HEK293 (cell line): ENCODE data around the gene MGAT5B.
A peak's percentile ranks its signal among the peaks of the same experiment; 100 is the strongest.

Experiments used
- CTCF ChIA-PET: fragments of 350-600 bp; formaldehyde crosslinking; extraction: SDS; loops from one replicate; lab custom pipeline; 2021; ENCODE audit warnings: antibody characterized with exemption; lab: Yijun Ruan, JAX
- POLR2A ChIA-PET: fragments of 300-600 bp; formaldehyde crosslinking; extraction: SDS; loops from one replicate; lab custom pipeline; 2020; ENCODE audit warnings: antibody characterized with exemption, inconsistent platforms; lab: Yijun Ruan, JAX
- H3K27ac ChIP-seq: fragments of 200-500 bp; sonication (Bioruptor generic); 2 replicates; pipeline ENCODE4 v1.5.1; 2014; ENCODE audit warnings: low read depth, low read length, control low read depth, inconsistent platforms; ENCODE audit errors: extremely low read depth
- H3K36me3 ChIP-seq, 2 experiments: fragments of 200-500 bp in 1 of 2; sonication (Bioruptor generic) in 1 of 2; 1 replicate in 1 of 2; 2 replicates in 1 of 2; pipeline ENCODE4 v1.5.1; 2014 to 2017; ENCODE audit warnings: inconsistent platforms in 2 of 2, low read length in 2 of 2; ENCODE audit not compliant: control insufficient read depth in 2 of 2, insufficient read depth in 1 of 2
- H3K4me1 ChIP-seq: fragments of 200-500 bp; sonication (Bioruptor generic); 2 replicates; pipeline ENCODE4 v1.5.1; 2014; ENCODE audit warnings: mild to moderate bottlenecking, low read length, inconsistent platforms; ENCODE audit not compliant: control insufficient read depth, insufficient read depth
- H3K4me3 ChIP-seq: 2 replicates; pipeline ENCODE4 v1.5.1; 2011; ENCODE audit warnings: low read depth, mild to moderate bottlenecking, control low read depth, low read length, moderate library complexity
- H3K9me3 ChIP-seq: fragments of 200-500 bp; sonication (Bioruptor generic); 2 replicates; pipeline ENCODE4 v1.5.1; 2014; ENCODE audit warnings: low read depth, low read length, inconsistent platforms; ENCODE audit not compliant: control insufficient read depth, insufficient read depth
- GLI4 ChIP-seq: fragments of 450-650 bp; formaldehyde crosslinking; IDR thresholded peaks from 2 replicates; pipeline ENCODE4 v1.5.1; 2016; ENCODE audit warnings: missing biosample characterization, missing genetic modification characterization
- MYNN ChIP-seq: fragments of 450-650 bp; formaldehyde crosslinking; IDR thresholded peaks from 2 replicates; pipeline ENCODE4 v1.5.1; 2016; ENCODE audit warnings: missing biosample characterization, missing genetic modification characterization, borderline replicate concordance
- PBX3 ChIP-seq: sonication (generic); formaldehyde crosslinking; IDR thresholded peaks from 2 replicates; pipeline ENCODE4 v1.8.1; 2022; ENCODE audit warnings: mild to moderate bottlenecking, moderate library complexity, missing genetic modification reagents
- REST ChIP-seq: fragments of 450-650 bp; formaldehyde crosslinking; IDR thresholded peaks from 2 replicates; pipeline ENCODE4 v1.5.1; 2016; ENCODE audit warnings: missing biosample characterization, missing genetic modification characterization
- TCF7L2 ChIP-seq: IDR thresholded peaks from 2 replicates; pipeline ENCODE4 v1.6.1; 2011; ENCODE audit warnings: low read depth, mild to moderate bottlenecking, inconsistent platforms, low read length, moderate library complexity, borderline replicate concordance
- ZNF148 ChIP-seq: fragments of 450-650 bp; formaldehyde crosslinking; IDR thresholded peaks from 2 replicates; pipeline ENCODE4 v1.5.0; 2017; ENCODE audit warnings: missing biosample characterization, missing genetic modification characterization, borderline replicate concordance
- ZNF184 ChIP-seq: fragments of 450-650 bp; IDR thresholded peaks from 2 replicates; pipeline ENCODE4 v1.5.1; 2018; ENCODE audit warnings: missing biosample characterization, mild to moderate bottlenecking, missing genetic modification characterization
- ZNF221 ChIP-seq: fragments of 450-650 bp; formaldehyde crosslinking; IDR thresholded peaks from 2 replicates; pipeline ENCODE4 v1.5.1; 2017; ENCODE audit warnings: missing biosample characterization, missing genetic modification characterization, borderline replicate concordance
- ZNF248 ChIP-seq: fragments of 450-650 bp; formaldehyde crosslinking; IDR thresholded peaks from 2 replicates; pipeline ENCODE4 v1.5.1; 2017; ENCODE audit warnings: missing biosample characterization, missing genetic modification characterization
- ZNF274 ChIP-seq, 2 experiments: fragments of 200-500 bp in 1 of 2; fragments of 450-650 bp in 1 of 2; sonication (Bioruptor generic) in 1 of 2; formaldehyde crosslinking in 1 of 2; IDR thresholded peaks; 2 replicates each; pipeline versions ENCODE4 v1.5.1 to v1.6.1; 2014 to 2016; ENCODE audit warnings: borderline replicate concordance in 1 of 2, inconsistent platforms in 1 of 2, low read length in 1 of 2, missing biosample characterization in 1 of 2, missing genetic modification characterization in 1 of 2
- ZNF362 ChIP-seq: fragments of 450-650 bp; formaldehyde crosslinking; IDR thresholded peaks from 2 replicates; pipeline ENCODE4 v1.5.1; 2016; ENCODE audit warnings: missing biosample characterization, missing genetic modification characterization
- ZNF488 ChIP-seq: fragments of 450-650 bp; formaldehyde crosslinking; IDR thresholded peaks from 2 replicates; pipeline ENCODE4 v1.5.1; 2016; ENCODE audit warnings: missing biosample characterization, missing genetic modification characterization
- ZNF596 ChIP-seq: fragments of 450-650 bp; IDR thresholded peaks from 2 replicates; pipeline ENCODE4 v1.5.0; 2018; ENCODE audit warnings: missing biosample characterization, mild to moderate bottlenecking, missing genetic modification characterization, moderate library complexity
- ZNF707 ChIP-seq: fragments of 450-650 bp; formaldehyde crosslinking; IDR thresholded peaks from 2 replicates; pipeline ENCODE4 v1.5.1; 2016; ENCODE audit warnings: missing biosample characterization, missing genetic modification characterization
- ZNF747 ChIP-seq: fragments of 450-650 bp; formaldehyde crosslinking; IDR thresholded peaks from 2 replicates; pipeline ENCODE4 v1.5.1; 2016; ENCODE audit warnings: missing biosample characterization, missing genetic modification characterization
- ZNF830 ChIP-seq: fragments of 450-650 bp; IDR thresholded peaks from 2 replicates; pipeline ENCODE4 v1.5.0; 2018; ENCODE audit warnings: missing biosample characterization, missing genetic modification characterization, low read depth, mild to moderate bottlenecking, moderate library complexity
- ZNF843 ChIP-seq: fragments of 450-650 bp; formaldehyde crosslinking; IDR thresholded peaks from 2 replicates; pipeline ENCODE4 v1.5.1; 2016; ENCODE audit warnings: missing biosample characterization, missing genetic modification characterization
- TF ChIP-seq, protein P1 (sequence below): fragments of 450-650 bp; formaldehyde crosslinking; optimal IDR thresholded peaks from 2 replicates; pipeline ENCODE3; 2016; ENCODE audit warnings: missing biosample characterization, mild to moderate bottlenecking, missing genetic modification characterization
- TF ChIP-seq, protein P2 (sequence below): fragments of 450-650 bp; IDR thresholded peaks from 2 replicates; pipeline ENCODE4 v1.5.1; 2018; ENCODE audit warnings: missing biosample characterization, missing genetic modification characterization
- TF ChIP-seq, protein P3 (sequence below): fragments of 450-650 bp; formaldehyde crosslinking; IDR thresholded peaks from 2 replicates; pipeline ENCODE4 v1.5.1; 2017; ENCODE audit warnings: missing biosample characterization, missing genetic modification characterization

The MGAT5B gene

DNA sequence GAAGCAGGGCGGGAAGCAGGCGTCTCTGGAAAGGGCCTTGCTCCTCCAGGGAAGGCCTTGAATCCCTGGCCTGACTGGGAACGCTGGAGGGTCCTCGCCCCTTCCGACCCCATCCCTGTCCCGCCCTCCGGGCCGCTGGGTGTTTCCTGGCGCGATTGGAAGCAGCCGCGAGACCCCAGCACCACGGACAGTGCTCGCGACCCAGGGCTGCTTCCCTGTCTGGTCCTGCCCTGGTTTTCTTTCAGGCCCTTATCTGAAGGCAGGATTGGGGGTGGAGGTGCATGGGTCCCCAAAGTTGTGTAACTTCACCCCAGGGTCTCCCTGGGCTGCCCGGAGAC, 2.1 kb downstream of the MGAT5B start:
- peaks cover 0 to 21% of the 10 kb centered on the region in 2 experiments; a peak in 1 of 3 replicates for H3K36me3 ChIP-seq
- TF ChIP-seq REST (tag by site-specific recombination) (peak; percentile 97), ZNF248 (tag by site-specific recombination) (no peak), ZNF596 (tag by site-specific recombination) (no peak), PBX3 (CRISPR knock-in tag) (no peak), ZNF488 (no peak), ZNF148 (tag by site-specific recombination) (no peak), ZNF362 (tag by site-specific recombination) (no peak)
- TF ChIP-seq, protein P1, sequence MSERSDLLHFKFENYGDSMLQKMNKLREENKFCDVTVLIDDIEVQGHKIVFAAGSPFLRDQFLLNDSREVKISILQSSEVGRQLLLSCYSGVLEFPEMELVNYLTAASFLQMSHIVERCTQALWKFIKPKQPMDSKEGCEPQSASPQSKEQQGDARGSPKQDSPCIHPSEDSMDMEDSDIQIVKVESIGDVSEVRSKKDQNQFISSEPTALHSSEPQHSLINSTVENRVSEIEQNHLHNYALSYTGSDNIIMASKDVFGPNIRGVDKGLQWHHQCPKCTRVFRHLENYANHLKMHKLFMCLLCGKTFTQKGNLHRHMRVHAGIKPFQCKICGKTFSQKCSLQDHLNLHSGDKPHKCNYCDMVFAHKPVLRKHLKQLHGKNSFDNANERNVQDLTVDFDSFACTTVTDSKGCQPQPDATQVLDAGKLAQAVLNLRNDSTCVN: no peak
- TF ChIP-seq, protein P2, sequence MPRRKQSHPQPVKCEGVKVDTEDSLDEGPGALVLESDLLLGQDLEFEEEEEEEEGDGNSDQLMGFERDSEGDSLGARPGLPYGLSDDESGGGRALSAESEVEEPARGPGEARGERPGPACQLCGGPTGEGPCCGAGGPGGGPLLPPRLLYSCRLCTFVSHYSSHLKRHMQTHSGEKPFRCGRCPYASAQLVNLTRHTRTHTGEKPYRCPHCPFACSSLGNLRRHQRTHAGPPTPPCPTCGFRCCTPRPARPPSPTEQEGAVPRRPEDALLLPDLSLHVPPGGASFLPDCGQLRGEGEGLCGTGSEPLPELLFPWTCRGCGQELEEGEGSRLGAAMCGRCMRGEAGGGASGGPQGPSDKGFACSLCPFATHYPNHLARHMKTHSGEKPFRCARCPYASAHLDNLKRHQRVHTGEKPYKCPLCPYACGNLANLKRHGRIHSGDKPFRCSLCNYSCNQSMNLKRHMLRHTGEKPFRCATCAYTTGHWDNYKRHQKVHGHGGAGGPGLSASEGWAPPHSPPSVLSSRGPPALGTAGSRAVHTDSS (tag by site-specific recombination): no peak
- no peak overlapping the region for H3K27ac ChIP-seq
- POLR2A ChIA-PET: no interaction called here
- no peaks in the 10 kb centered on the region; the same call in 1 of the 2 replicates for H3K4me1 ChIP-seq
- CTCF ChIA-PET: interaction anchor here (0.6 to 3.8 kb wide), 5 partner anchors 18 to 1143 kb away, joined by 4 to 61 read pairs (median 4); no protein-coding TSS in a partner anchor
- no peaks in the 10 kb centered on the region for H3K9me3 ChIP-seq
- H3K4me3 ChIP-seq: no peak overlapping the region

DNA sequence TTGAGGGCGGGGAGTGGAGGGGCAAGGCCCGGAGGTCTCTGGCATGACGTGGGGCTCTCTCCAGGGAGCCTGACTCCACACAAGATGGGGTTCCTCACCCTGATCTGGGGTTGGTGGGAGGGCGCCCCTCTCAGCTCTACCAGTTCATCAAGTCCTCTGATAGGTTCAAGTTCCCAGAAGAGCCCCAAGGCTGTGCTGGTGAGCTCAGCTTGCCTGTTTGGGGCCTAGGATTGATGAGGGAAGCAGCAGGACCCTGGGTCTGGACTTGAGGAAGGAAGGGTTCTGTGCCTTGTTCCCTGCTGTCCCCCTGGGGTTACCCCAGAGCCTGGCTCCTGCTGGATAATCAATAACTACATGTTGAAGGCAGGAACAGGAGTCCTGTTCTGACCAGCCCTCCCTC, 3.5 kb downstream of the MGAT5B start:
- Histone ChIP-seq H3K4me3 (no peak overlapping the region), H3K4me1 (no peaks in the 10 kb centered on the region; the same call in 1 of the 2 replicates), H3K36me3 (peaks cover 0 to 28% of the 10 kb centered on the region in 2 experiments; a peak in 1 of 3 replicates), H3K9me3 (no peaks in the 10 kb centered on the region), H3K27ac (no peak overlapping the region)
- ChIA-PET POLR2A (interaction anchor here (0.5 to 1.7 kb wide), 5 partner anchors 134 to 268 kb away, joined by 3 to 8 read pairs (median 6); partner anchors contain the start of gene MFSD11), CTCF (interaction anchor here (0.5 to 1.9 kb wide), 6 partner anchors 8 to 376 kb away, joined by 3 to 5 read pairs (median 4); no protein-coding TSS in a partner anchor)
- TF ChIP-seq, protein P3, sequence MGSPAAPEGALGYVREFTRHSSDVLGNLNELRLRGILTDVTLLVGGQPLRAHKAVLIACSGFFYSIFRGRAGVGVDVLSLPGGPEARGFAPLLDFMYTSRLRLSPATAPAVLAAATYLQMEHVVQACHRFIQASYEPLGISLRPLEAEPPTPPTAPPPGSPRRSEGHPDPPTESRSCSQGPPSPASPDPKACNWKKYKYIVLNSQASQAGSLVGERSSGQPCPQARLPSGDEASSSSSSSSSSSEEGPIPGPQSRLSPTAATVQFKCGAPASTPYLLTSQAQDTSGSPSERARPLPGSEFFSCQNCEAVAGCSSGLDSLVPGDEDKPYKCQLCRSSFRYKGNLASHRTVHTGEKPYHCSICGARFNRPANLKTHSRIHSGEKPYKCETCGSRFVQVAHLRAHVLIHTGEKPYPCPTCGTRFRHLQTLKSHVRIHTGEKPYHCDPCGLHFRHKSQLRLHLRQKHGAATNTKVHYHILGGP (tag by site-specific recombination): no peak
- TF ChIP-seq ZNF707 (tag by site-specific recombination): no peak
- no peak for TF ChIP-seq MYNN (tag by site-specific recombination)
- no peak for TF ChIP-seq TCF7L2
- TF ChIP-seq ZNF747: no peak
- TF ChIP-seq ZNF830 (tag by site-specific recombination): no peak
- TF ChIP-seq ZNF184 (tag by site-specific recombination): no peak
- no peak for TF ChIP-seq ZNF843 (tag by site-specific recombination)
- TF ChIP-seq GLI4 (tag by site-specific recombination): no peak
- TF ChIP-seq ZNF221 (tag by site-specific recombination): no peak
- no peak for TF ChIP-seq ZNF274 (IDR thresholded peaks at IDR 0.05; ENCODE audit: low read length)
- no peak for TF ChIP-seq ZNF274 (tag by site-specific recombination; IDR thresholded peaks at IDR 0.05; ENCODE audit: borderline replicate concordance)
